Left lung (tissue), 10 donors: ENCODE measurements around the gene FGF14. TPM values are rescaled to one million over a fixed set of nuclear protein-coding genes. Genes with fewer than 3 reads are reported as not detected.

Experiments used
- ATAC-seq: fragments of 200-7000 bp; cut with Tn5 transposase; one replicate; pipeline ENCODE4 v1.9.1; 2020; ENCODE audit warnings: moderate library complexity
- DNase-seq, 4 donors: peaks; one replicate each; pipeline ENCODE4 v3.0.0-alpha.2; 2013 to 2020
- H3K27ac ChIP-seq, 2 donors: fragments of 200-600 bp; sonication (generic) in 1 of 2; one replicate each; pipeline versions ENCODE4 v1.5.0 to v1.8.0; 2020 to 2021
- H3K27me3 ChIP-seq, 2 donors: fragments of 200-600 bp; sonication (generic) in 1 of 2; one replicate each; pipeline versions ENCODE4 v1.5.0 to v1.8.0; 2020 to 2021
- H3K36me3 ChIP-seq, 2 donors: fragments of 200-600 bp; sonication (generic) in 1 of 2; one replicate each; pipeline versions ENCODE4 v1.5.0 to v1.8.0; 2020 to 2021
- H3K4me1 ChIP-seq, 2 donors: fragments of 200-600 bp; one replicate each; pipeline ENCODE4 v1.8.0; 2021
- H3K4me3 ChIP-seq, 2 donors: fragments of 200-600 bp; sonication (generic) in 1 of 2; one replicate each; pipeline versions ENCODE4 v1.5.0 to v1.8.0; 2020 to 2021; ENCODE audit warnings: mild to moderate bottlenecking in 1 of 2
- H3K9me3 ChIP-seq, 2 donors: fragments of 200-600 bp; sonication (generic) in 1 of 2; one replicate each; pipeline versions ENCODE4 v1.5.0 to v1.8.0; 2020 to 2021
- intact Hi-C, 2 donors: fragments of 100-400 bp; cut with DNase I; formaldehyde crosslinking; loops; one replicate each; pipeline versions ENCODE4 v1.11.2 to v1.14.2; 2022
- polyA plus RNA-seq, 6 donors: library from polyadenylated mRNA; unstranded; fragments of 120-200 nt; gene quantifications; one replicate each; pipeline ENCODE4 v1.2.1, GENCODE V29; 2013; ENCODE audit not compliant: insufficient read length in 6 of 6
- total RNA-seq, 2 donors: library from RNA; stranded (reverse); fragmentation: NEBNext Ultra II Directional; extraction: Animal tissue kit (Norgen Biotek cat#: 25700); gene quantifications; one replicate each; pipeline ENCODE4 v1.2.1, GENCODE V29; 2021
- TF ChIP-seq, protein P1 (sequence below), 2 donors: fragments of 200-600 bp; sonication (generic) in 1 of 2; IDR thresholded peaks; one replicate each; pipeline versions ENCODE4 v1.5.0 to v1.8.0; 2021; ENCODE audit warnings: antibody characterized with exemption in 2 of 2
- donor health status: DM: no; HTN: yes; CAD: no.
- donor health status: DM: no; HTN: no; CAD: no.

FGF14 gene
- total and polyA plus RNA-seq, 8 donors = 0.45 to 3.4 (median 0.78) TPM

GRCh38 chr13:102323505-102323904 lies 78.3 kb downstream of the FGF14 start:
- no peaks in the 10 kb centered on the region for H3K9me3 ChIP-seq
- intact Hi-C loops = no loop called here
- TF ChIP-seq, protein P1, sequence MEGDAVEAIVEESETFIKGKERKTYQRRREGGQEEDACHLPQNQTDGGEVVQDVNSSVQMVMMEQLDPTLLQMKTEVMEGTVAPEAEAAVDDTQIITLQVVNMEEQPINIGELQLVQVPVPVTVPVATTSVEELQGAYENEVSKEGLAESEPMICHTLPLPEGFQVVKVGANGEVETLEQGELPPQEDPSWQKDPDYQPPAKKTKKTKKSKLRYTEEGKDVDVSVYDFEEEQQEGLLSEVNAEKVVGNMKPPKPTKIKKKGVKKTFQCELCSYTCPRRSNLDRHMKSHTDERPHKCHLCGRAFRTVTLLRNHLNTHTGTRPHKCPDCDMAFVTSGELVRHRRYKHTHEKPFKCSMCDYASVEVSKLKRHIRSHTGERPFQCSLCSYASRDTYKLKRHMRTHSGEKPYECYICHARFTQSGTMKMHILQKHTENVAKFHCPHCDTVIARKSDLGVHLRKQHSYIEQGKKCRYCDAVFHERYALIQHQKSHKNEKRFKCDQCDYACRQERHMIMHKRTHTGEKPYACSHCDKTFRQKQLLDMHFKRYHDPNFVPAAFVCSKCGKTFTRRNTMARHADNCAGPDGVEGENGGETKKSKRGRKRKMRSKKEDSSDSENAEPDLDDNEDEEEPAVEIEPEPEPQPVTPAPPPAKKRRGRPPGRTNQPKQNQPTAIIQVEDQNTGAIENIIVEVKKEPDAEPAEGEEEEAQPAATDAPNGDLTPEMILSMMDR (IDR thresholded peaks at IDR 0.05) = no peak
- no peaks in the 10 kb centered on the region for H3K36me3 ChIP-seq
- no peak for ATAC-seq
- H3K27ac ChIP-seq = no peak overlapping the region
- DNase-seq = no peak
- no peaks in the 10 kb centered on the region for H3K27me3 ChIP-seq
- no peak overlapping the region for H3K4me3 ChIP-seq
- no peaks in the 10 kb centered on the region for H3K4me1 ChIP-seq

- DNase-seq (no peak), ATAC-seq (no peak)
- intact Hi-C loops = no loop called here
Measured at GRCh38 chr13:102323012-102323411, 78.8 kb downstream of the FGF14 start.

GRCh38 chr13:102322211-102322610 lies 79.6 kb downstream of the FGF14 start:
- Histone ChIP-seq H3K27ac (no peak overlapping the region), H3K27me3 (no peaks in the 10 kb centered on the region)
- intact Hi-C loops = no loop called here

More at GRCh38 chr13:102323012-102323411, 78.8 kb downstream of the FGF14 start:
- H3K4me1 ChIP-seq = peaks cover 0 to 2% of the 10 kb centered on the region in 2 donors
- no peak overlapping the region for H3K4me3 ChIP-seq
- H3K36me3 ChIP-seq = no peaks in the 10 kb centered on the region
- no peaks in the 10 kb centered on the region for H3K27me3 ChIP-seq
- TF ChIP-seq, protein P1 (IDR thresholded peaks at IDR 0.05) = no peak
- H3K9me3 ChIP-seq = no peaks in the 10 kb centered on the region
- H3K27ac ChIP-seq = no peak overlapping the region

DNA sequence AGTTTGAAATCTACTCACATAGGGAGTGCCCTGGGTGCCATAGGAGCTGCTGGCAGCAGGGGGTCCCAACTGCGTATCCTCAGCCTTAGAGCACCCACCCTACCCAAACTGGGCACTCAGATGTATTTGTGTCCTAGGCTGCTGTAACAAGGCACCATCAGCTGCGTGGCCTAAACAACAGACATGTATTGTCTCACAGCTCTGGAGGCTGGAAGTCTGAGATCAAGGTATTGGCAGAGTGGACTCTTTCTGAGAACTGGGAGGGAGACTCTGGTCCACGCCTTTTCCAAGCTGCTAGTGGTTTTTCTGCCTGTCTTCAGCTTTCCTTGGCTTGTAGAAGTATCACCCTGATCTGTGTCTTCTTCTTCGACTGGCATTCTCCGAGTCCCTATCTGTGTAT lies 83.6 kb downstream of the FGF14 start:
- DNase-seq (no peak), ATAC-seq (no peak)
- Histone ChIP-seq H3K36me3 (no peaks in the 10 kb centered on the region), H3K27me3 (no peaks in the 10 kb centered on the region), H3K4me3 (no peak overlapping the region), H3K9me3 (no peaks in the 10 kb centered on the region), H3K4me1 (peaks cover 0 to 5% of the 10 kb centered on the region in 2 donors), H3K27ac (no peak overlapping the region)
- intact Hi-C loops = no loop called here
- TF ChIP-seq, protein P1 (IDR thresholded peaks at IDR 0.05) = no peak

More at GRCh38 chr13:102322211-102322610, 79.6 kb downstream of the FGF14 start:
- no peaks in the 10 kb centered on the region for H3K36me3 ChIP-seq
- ATAC-seq (no peak), DNase-seq (no peak)
- peaks cover 0 to 5% of the 10 kb centered on the region in 2 donors for H3K4me1 ChIP-seq
- H3K9me3 ChIP-seq = no peaks in the 10 kb centered on the region
- TF ChIP-seq, protein P1 (IDR thresholded peaks at IDR 0.05) = no peak
- no peak overlapping the region for H3K4me3 ChIP-seq

- Histone ChIP-seq H3K9me3 (no peaks in the 10 kb centered on the region), H3K27me3 (no peaks in the 10 kb centered on the region), H3K36me3 (no peaks in the 10 kb centered on the region), H3K27ac (no peak overlapping the region), H3K4me3 (no peak overlapping the region), H3K4me1 (peaks cover 0 to 5% of the 10 kb centered on the region in 2 donors)
- intact Hi-C loops = no loop called here
- ATAC-seq (peak; percentile 83), DNase-seq (peak in 3 of 4 donors; percentile 24 to 40 (median 24))
- TF ChIP-seq, protein P1 (IDR thresholded peaks at IDR 0.05) = no peak
Measured at GRCh38 chr13:102317593-102317992, 84.3 kb downstream of the FGF14 start.
